Activated T-cell treated with anti-CD3 and anti-CD28 coated beads, Interleukin-2, amount 50 U/mL, for 1 hour (primary cell): ENCODE measurements around the gene TAS2R16.

Experiments used
- DNase-seq: peaks from one replicate; pipeline ENCODE4 v3.0.0-alpha.2; 2020

TAS2R16 gene

GRCh38 chr7:122995600-122995999 is at the start of gene TAS2R16:
TAS2R16 (minus strand) TSS chr7:122995700; CDS start chr7:122995634, 66 bp downstream.
- no peak for DNase-seq

GRCh38 chr7:123043642-123044041 is 48.1 kb upstream of the TAS2R16 start:
- no peak for DNase-seq

- no peak for DNase-seq
These were observed 45.6 kb upstream of the TAS2R16 start for GRCh38 chr7:123041101-123041500.

GRCh38 chr7:123039269-123039668 is 43.8 kb upstream of the TAS2R16 start:
- no peak for DNase-seq

- no peak for DNase-seq
These were observed 38.6 kb upstream of the TAS2R16 start for GRCh38 chr7:123034106-123034505.

- no peak for DNase-seq
These were observed 35.1 kb upstream of the TAS2R16 start for GRCh38 chr7:123030631-123031030.

- no peak for DNase-seq
These were observed 32.8 kb upstream of the TAS2R16 start for GRCh38 chr7:123028339-123028738.

- no peak for DNase-seq
These were observed 30.8 kb upstream of the TAS2R16 start for GRCh38 chr7:123026251-123026650.

GRCh38 chr7:123024989-123025758 is 29.7 kb upstream of the TAS2R16 start:
- DNase-seq: no peak

GRCh38 chr7:123023126-123023525 is 27.6 kb upstream of the TAS2R16 start:
- DNase-seq: no peak

- DNase-seq: no peak
These were observed 27.1 kb upstream of the TAS2R16 start for GRCh38 chr7:123022576-123022975.

- no peak for DNase-seq
These were observed 16.9 kb upstream of the TAS2R16 start for GRCh38 chr7:123012435-123012834.

- DNase-seq: no peak
These were observed 16.4 kb upstream of the TAS2R16 start for GRCh38 chr7:123011766-123012369.

- no peak for DNase-seq
These were observed 9.4 kb upstream of the TAS2R16 start for GRCh38 chr7:123004931-123005330.

GRCh38 chr7:123003539-123004126 is 8.1 kb upstream of the TAS2R16 start:
- DNase-seq: no peak

GRCh38 chr7:122989577-122989976 is 5.9 kb downstream of the TAS2R16 start:
- no peak for DNase-seq

GRCh38 chr7:122989041-122989440 is 6.5 kb downstream of the TAS2R16 start:
- DNase-seq: no peak

- no peak for DNase-seq
These were observed 7.2 kb downstream of the TAS2R16 start for GRCh38 chr7:122988333-122988732.

- DNase-seq: no peak
These were observed 8.0 kb downstream of the TAS2R16 start for GRCh38 chr7:122987463-122987862.

- no peak for DNase-seq
These were observed 11.5 kb downstream of the TAS2R16 start for GRCh38 chr7:122984021-122984420.

- no peak for DNase-seq
These were observed 12.2 kb downstream of the TAS2R16 start for GRCh38 chr7:122983261-122983660.

- DNase-seq: no peak
These were observed 20.2 kb downstream of the TAS2R16 start for GRCh38 chr7:122975341-122975740.

- DNase-seq: no peak
These were observed 21.3 kb downstream of the TAS2R16 start for GRCh38 chr7:122974229-122974628.

- no peak for DNase-seq
These were observed 23.4 kb downstream of the TAS2R16 start for GRCh38 chr7:122972056-122972455.
